ENCODE data around the gene ANGPTL1. TPM values are rescaled to one million over a fixed set of nuclear protein-coding genes. Genes with fewer than 3 reads are reported as not detected.

Gene ANGPTL1
- polyA plus RNA-seq, 1 donor from 2014 or later: not detected

DNA sequence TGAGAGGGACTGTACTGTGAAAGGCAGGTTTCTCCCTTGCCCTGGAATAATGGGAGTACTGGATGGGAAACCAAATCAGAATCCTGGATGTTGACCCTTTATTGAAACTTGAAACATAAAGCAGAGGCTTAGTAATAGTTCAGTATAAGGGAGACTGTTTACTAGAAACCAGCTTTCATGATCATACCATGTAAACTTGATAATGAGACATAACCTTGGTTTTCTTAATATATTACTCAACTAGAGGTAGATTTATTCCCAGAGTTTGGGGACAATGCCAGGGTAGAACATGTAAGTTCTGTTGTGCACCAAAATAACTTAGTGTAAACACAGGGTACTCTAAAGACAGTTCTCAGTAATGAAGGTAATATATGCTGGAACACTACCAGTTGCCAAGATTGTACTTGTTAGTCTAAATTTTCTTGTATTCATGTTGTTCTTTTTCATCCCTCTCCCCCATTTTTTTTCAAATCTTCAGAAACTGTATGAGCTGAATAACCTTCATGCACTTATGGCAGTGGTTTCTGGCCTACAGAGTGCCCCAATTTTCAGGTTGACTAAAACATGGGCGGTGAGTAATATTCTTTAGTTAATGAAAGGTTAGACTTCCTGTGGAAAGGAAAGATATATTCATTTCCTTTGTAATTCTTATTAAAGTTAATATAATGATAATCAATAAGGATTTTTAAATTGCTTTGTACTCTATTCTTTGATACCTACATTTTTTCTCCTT, 49.6 kb downstream of the ANGPTL1 start (continued):
- TF ChIP-seq, protein P1, sequence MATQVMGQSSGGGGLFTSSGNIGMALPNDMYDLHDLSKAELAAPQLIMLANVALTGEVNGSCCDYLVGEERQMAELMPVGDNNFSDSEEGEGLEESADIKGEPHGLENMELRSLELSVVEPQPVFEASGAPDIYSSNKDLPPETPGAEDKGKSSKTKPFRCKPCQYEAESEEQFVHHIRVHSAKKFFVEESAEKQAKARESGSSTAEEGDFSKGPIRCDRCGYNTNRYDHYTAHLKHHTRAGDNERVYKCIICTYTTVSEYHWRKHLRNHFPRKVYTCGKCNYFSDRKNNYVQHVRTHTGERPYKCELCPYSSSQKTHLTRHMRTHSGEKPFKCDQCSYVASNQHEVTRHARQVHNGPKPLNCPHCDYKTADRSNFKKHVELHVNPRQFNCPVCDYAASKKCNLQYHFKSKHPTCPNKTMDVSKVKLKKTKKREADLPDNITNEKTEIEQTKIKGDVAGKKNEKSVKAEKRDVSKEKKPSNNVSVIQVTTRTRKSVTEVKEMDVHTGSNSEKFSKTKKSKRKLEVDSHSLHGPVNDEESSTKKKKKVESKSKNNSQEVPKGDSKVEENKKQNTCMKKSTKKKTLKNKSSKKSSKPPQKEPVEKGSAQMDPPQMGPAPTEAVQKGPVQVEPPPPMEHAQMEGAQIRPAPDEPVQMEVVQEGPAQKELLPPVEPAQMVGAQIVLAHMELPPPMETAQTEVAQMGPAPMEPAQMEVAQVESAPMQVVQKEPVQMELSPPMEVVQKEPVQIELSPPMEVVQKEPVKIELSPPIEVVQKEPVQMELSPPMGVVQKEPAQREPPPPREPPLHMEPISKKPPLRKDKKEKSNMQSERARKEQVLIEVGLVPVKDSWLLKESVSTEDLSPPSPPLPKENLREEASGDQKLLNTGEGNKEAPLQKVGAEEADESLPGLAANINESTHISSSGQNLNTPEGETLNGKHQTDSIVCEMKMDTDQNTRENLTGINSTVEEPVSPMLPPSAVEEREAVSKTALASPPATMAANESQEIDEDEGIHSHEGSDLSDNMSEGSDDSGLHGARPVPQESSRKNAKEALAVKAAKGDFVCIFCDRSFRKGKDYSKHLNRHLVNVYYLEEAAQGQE (IDR thresholded peaks at IDR 0.05; ENCODE audit: borderline replicate concordance): no peak

DNA sequence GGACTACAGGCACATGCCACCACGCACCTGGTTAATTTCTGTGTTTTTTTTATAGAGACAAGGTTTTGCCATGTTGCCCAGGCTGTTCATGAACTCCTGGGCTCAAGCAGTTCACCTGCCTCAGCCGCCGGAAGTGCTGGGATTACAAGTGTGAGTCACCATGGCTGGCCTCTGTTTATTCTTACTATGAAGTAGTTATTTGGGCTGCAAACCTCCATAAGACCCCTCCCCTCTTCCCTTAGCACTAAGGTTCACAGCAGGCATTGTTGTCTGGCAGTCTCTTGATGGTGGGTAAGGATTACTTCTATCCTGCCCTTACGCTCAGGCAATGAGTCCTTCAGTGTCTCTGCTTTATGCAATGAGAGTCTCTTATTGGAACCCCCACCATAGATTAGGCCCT, 51.8 kb downstream of the ANGPTL1 start:
- H3K79me2 ChIP-seq (replicated peaks; ENCODE audit: insufficient read depth, low read length): no peaks in the 10 kb centered on the region

DNA sequence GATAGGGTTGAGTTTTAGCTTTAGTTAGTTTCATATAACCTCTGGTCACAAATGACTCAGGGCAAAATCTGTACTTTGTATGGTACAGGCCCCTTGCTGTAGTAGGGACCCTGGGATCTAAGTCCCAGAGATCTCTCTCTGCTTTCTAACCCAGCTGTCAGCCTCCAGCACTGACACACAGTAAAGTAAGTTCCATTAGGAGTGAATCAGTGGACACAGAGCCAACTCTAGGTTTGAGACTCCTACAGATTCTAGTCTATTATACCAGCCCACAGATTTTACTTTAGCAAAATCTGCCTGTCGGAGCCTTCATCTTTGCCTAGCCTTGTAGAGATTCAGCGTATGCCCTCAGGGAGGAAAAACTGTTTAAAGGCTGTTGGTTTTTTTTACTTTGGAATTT, 52.5 kb downstream of the ANGPTL1 start:
- Histone ChIP-seq H3K9ac (ENCODE audit: low read length) (no peak overlapping the region), H4K20me1 (ENCODE audit: insufficient read depth) (no peaks in the 10 kb centered on the region), H3K79me2 (replicated peaks; ENCODE audit: insufficient read depth, low read length) (no peaks in the 10 kb centered on the region), H3F3A (ENCODE audit: insufficient read depth, low read length, poor library complexity, severe bottlenecking) (no peaks in the 10 kb centered on the region), H3K27ac (ENCODE audit: low read length) (no peak overlapping the region), H2AFZ (ENCODE audit: low read depth, low read length) (no peak overlapping the region), H3K4me3 (ENCODE audit: low read length) (no peak overlapping the region), H3K9me2 (ENCODE audit: insufficient read depth, low read length) (no peaks in the 10 kb centered on the region), H3K36me3 (ENCODE audit: insufficient read depth, low read length) (no peaks in the 10 kb centered on the region), H3K27me3 (ENCODE audit: insufficient read depth, low read depth, low read length) (no peaks in the 10 kb centered on the region), H3K9me3 (ENCODE audit: low read length) (no peaks in the 10 kb centered on the region), H3K4me2 (ENCODE audit: low read length) (no peak overlapping the region)
- TF ChIP-seq EP300 (conservative IDR thresholded peaks at IDR 0.05; ENCODE audit: poor library complexity, severe bottlenecking) (no peak), TAF1 (IDR thresholded peaks at IDR 0.05; ENCODE audit: low read depth) (no peak), SMC3 (conservative IDR thresholded peaks at IDR 0.05; ENCODE audit: poor library complexity) (no peak), RAD21 (conservative IDR thresholded peaks at IDR 0.05) (no peak), POLR2AphosphoS5 (IDR thresholded peaks at IDR 0.05) (no peak), MXI1 (conservative IDR thresholded peaks at IDR 0.05; ENCODE audit: poor library complexity, severe bottlenecking) (no peak)
- TF ChIP-seq, protein P1 (IDR thresholded peaks at IDR 0.05; ENCODE audit: borderline replicate concordance): no peak

More for the DNA sequence above, 51.8 kb downstream of the ANGPTL1 start:
- no peaks in the 10 kb centered on the region for H3F3A ChIP-seq (ENCODE audit: insufficient read depth, low read length, poor library complexity, severe bottlenecking)
- H3K9me3 ChIP-seq (ENCODE audit: low read length): no peaks in the 10 kb centered on the region
- no peak overlapping the region for H3K4me2 ChIP-seq (ENCODE audit: low read length)
- H2AFZ ChIP-seq (ENCODE audit: low read depth, low read length): no peak overlapping the region
- no peaks in the 10 kb centered on the region for H3K27me3 ChIP-seq (ENCODE audit: insufficient read depth, low read depth, low read length)
- H3K4me3 ChIP-seq (ENCODE audit: low read length): no peak overlapping the region
- no peaks in the 10 kb centered on the region for H3K36me3 ChIP-seq (ENCODE audit: insufficient read depth, low read length)
- H3K27ac ChIP-seq (ENCODE audit: low read length): no peak overlapping the region
- no peaks in the 10 kb centered on the region for H3K9me2 ChIP-seq (ENCODE audit: insufficient read depth, low read length)
- no peak for TF ChIP-seq MXI1 (conservative IDR thresholded peaks at IDR 0.05; ENCODE audit: poor library complexity, severe bottlenecking)
- H3K9ac ChIP-seq (ENCODE audit: low read length): no peak overlapping the region
- no peaks in the 10 kb centered on the region for H4K20me1 ChIP-seq (ENCODE audit: insufficient read depth)

Measured in neural cell (in vitro differentiated cells).